CD4-positive, alpha-beta T cell treated with Interferon gamma for 1 hour (primary cell): ENCODE results near the gene KCNK5.

Source experiments
- DNase-seq: peaks from one replicate; pipeline ENCODE4 v3.0.0-alpha.2; 2020

KCNK5 gene

DNA sequence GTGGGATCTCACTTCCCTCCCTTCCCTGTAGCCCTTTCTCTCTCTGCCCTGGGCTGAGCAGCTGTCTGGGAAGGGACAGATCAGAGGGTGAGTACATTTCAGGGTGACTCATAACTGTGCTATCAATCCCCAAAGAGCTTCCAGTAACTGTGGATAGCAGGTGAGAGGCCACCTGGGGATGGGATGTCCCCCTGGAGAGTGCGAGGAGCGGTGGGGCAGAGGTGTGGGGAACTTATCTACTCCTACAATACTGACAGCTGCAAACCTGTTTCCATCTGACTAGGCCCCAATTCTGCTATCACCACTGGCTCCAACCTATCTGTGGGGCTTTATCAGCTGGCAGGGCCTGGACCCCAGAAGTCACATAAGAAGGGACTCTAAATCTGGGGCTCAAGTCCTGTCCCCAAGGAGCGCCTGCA, 32.6 kb downstream of the KCNK5 start:
- DNase-seq: no peak

DNA sequence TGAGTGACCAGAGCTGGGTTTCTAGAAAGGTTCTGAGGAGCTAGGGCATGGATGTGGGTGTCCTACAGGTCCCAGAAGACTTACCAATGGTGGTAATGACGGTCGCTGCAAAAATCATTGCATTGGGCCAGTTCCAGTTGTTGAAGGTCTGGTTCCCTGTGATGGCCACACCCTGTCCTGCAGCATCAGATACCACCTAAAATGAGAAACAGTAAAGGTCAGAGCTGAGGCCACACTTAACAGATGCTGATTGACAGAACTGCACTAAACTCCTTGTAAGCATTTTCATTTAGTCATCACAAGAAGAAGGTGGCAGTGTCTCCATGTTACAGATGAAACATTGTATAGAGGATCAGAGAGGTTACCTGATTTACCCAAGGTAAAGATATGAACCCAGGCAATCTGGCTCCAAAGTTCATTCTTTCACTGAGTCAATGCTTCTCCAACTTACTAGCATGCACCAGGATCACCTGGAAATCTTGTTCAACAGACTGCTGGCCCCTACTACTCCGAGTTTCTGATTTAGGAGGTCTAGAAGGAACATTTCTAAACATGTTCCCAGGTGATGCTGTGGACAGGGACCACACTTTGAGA, 33.4 kb downstream of the KCNK5 start:
- no peak for DNase-seq

DNA sequence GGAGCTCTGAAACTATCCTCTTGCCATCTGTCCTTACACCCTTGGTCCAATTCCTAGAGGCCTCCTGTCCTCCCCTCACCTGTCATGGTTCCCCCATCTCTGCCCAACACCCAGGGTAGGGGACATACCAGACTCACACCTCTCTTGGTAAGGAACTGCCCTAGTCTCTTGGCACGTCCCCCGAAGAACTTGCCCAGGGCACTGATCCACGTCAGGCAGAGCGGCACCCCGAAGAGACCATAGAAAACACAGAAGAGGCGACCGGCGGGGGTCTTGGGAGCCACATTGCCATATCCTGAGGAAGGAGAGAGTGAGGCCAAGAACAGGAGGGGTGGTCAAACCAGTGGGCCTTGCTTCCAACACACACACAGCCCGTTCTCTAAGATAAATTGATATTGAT, 34.8 kb downstream of the KCNK5 start:
- DNase-seq: no peak

DNA sequence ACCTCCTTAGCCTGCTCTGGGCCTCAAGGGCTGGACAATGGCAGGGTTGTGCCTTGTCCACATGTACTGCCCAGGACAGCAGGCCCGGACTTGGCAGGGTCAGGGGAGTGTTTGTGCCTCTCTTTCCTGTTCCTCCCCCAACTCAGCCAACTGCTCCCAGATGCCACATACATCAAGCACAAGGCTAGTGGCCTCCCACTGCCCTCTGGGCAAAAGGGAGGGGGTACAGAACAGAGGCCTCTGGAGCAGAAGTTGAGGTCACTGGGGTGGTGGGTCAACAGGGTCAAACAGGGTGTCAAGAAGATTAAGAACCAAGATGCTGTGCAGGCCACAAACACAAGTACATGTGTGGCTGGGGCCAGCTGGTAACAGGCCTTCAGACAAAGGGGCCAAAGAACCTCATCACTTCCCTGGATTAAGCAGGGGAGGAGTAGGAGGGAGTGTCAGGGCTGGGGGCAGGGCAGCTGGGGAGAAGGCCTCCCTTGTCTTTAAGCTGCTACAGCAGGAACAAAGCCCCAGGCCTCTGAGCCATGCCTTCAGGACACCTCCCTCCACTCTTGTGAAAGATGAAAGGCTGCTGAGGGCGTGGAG, 36.0 kb downstream of the KCNK5 start:
- no peak for DNase-seq

DNA sequence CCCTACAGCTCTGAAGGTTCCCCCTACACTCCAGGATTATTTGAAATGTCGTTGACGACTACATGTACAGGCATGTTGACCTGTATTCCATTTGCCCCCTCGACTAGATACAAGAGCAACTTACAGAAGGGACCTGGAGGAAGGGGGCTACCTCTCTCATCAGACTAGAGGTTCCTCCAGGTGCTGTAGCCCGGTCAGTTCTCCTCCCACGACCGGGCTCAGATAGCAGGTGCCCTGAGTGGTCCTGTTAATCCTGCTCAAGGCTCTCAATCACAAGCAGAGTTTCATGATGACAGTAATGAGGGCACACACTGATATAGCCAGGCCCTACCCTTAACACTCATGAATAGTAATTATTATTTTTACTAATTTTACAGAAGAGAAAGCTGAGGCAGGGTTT, 36.5 kb downstream of the KCNK5 start:
- DNase-seq: no peak

DNA sequence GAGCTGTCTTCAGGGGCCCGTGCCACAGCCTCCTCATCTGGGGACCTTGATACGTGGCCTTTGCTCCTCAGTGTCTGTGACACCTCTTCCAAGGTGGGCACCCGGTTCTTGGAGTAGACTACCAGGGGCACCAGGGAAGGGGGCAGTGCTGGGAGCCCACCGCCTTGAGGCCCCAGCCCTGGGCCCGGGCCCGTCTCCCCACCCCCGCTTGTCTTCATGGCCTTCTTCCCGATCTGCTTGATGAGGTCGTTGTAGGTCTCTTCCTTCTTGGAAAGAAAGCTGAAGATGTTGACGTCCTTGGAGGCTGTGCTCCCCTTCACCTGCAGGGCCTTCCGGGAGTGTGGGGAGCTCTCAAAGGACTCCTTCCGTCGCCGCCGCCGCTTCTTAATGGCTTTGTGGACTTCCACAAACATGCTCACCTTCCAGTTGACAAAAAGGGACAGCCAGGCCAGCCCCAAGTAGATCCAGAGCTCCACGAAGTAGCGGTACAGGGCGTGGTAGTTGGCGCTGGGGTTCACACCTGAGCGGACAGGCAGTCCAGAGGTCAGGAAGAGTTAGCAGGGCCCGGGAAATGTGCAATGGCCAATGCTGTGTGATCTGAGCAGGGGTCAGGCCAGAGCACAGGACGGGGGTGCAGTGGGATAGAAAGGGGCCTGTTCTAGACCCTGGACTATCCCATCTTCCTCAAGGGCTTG, 37.9 kb downstream of the KCNK5 start:
- no peak for DNase-seq

- DNase-seq: no peak
Measured at GRCh38 chr6:39190545-39191235, 38.6 kb downstream of the KCNK5 start.

DNA sequence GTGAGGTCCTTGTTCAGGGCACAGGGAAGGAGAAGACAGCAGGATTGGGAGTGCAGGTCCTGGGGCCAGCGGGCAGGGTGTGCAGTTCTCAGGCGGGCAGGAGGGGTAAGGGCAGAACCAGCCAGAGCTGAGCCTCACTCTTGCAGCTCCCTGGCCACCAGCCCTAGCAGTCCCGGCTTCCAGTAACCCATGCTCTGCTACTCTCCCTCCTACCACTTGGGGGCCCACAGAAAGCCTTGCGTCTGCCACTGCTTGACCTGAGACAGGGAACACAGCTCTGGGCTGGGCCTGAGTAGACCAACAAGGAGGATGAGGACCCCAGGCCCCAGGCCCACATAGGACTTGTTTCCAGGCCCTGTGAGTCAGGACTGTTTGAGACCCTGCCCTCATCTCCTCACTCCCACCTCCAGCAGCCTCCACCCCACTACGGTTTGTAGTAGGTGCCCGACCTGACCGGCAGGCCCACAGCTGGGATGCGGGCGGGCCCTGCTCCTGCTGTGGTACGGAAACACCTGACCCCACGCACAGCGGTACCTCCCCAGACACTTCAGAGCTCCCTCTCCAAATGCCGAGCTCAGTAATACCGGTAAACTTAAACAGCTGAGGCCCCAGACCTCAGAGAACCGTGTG, 39.2 kb downstream of the KCNK5 start:
- peak; percentile 4 for DNase-seq

DNA sequence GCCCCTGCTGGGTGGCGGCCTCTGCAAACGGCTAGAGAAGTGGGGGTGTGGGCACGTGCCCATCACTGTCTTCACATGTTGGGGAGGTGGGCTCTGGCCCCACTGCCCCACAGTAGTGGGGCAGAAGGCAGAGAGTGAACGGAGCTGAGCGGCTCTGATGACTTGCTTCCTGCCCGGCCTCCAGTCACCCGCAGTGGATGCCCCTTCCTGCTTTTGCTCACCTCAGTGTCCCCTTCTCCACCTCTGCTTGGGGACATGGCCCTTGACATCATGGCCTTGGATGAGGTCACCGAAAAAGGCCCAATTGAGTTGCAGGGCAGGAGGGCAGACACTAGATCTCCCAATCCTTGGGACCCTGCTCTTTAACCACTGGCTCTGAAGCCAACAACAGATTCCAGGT, 40.1 kb downstream of the KCNK5 start:
- no peak for DNase-seq

- DNase-seq: no peak
Measured at GRCh38 chr6:39188571-39188970, 40.7 kb downstream of the KCNK5 start.

DNA sequence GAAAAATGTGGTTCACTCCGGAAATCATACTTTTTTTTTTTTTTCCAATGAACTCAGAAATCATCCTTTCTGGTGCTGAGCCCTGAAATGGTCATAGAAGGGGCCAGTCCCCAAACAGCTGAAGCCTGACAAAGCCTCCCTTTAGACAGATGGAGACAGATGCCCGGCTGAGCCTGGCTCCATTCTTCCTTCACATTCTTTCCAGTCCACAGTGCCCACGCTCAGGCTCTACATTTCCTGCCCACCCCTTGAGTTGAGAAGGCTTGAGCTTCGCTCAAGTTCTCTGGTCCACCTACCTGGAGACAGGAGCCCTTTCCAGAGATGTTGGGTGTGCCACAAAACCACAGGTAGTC, 41.2 kb downstream of the KCNK5 start:
- no peak for DNase-seq

- DNase-seq: no peak
Measured at GRCh38 chr6:39184906-39185580, 44.2 kb downstream of the KCNK5 start.

- DNase-seq: no peak
Measured at GRCh38 chr6:39182604-39183003, 46.7 kb downstream of the KCNK5 start.

DNA sequence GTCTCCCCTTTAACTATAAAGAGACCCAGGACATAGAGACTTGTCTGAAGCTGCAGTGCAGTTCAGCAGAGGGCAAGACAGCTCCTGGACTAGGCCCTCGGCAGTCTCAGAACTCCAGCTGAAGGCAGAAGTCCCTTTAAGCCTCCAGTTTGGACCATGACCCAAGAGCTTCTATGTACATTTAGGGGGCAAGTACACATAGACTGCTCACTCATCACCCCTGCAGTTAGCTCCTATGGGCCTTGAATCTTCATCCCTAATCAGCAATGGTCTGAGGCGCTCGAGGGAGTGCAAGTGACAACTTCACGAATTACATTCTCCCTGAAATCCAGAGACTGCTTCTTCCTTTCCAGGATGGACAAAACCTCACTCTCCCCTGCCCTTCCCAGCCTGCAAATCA, 47.4 kb downstream of the KCNK5 start:
- DNase-seq: no peak

GRCh38 chr6:39181333-39181732, 47.9 kb downstream of the KCNK5 start:
- no peak for DNase-seq

GRCh38 chr6:39178804-39179203, 50.5 kb downstream of the KCNK5 start:
- no peak for DNase-seq

DNA sequence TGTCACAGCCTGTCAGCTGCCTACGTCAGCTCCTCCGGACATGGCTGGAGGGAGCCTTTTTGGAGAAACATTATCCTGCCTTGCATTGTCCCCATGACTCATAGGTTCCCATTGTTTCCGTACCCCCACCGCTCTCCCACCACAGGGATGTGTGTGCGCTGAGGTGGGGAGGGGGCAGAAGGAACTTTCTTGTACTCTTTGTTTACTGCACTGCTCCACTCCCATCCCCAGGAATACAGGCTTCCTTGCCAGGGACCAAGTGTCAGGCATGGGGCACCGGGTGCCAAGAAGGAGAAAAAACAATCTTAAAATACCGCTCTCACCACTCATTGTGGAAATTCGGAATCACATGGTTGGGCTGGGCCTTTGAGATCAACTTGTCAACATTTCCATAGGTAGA, 51.0 kb downstream of the KCNK5 start:
- no peak for DNase-seq

DNA sequence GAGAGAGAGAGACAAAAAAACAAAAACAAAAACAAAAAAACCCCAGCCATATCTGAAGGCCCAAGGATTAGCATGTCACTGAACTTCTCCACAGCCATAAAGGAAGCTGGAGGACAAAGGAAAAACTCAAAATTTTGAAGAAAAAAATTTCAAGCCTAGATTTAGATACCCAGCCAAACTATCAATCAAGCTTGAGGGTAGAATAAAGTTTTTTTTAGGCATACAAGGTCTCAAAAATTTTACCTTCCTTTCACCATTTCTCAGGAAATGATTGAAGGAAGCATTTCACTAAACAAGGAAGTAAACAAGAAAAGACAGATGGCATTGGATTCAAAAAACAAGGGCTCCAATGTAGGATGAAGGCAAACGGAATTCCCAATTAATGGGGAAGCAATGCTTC, 52.1 kb downstream of the KCNK5 start:
- no peak for DNase-seq

DNA sequence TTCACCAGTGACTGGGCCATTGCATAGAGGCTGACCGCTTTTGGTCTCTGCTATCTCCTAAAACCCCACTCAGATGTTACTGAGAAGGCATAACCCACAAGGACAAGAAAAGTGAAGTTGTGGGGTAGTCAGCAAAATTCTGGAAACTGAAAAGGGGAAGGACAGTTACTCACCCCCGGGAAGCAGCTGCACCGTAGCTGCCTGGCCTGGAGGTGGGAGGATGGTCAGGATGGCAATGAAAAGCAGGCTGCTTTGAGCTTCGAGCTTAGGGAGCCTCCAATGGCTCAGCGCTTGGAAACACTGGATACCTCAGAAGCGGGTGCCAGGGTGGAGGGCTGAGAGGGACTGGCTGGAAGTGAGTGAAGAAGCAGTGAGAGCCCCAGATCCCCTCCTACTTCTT, 56.0 kb downstream of the KCNK5 start:
- no peak for DNase-seq

GRCh38 chr6:39172377-39172757, 56.9 kb downstream of the KCNK5 start:
- no peak for DNase-seq

DNA sequence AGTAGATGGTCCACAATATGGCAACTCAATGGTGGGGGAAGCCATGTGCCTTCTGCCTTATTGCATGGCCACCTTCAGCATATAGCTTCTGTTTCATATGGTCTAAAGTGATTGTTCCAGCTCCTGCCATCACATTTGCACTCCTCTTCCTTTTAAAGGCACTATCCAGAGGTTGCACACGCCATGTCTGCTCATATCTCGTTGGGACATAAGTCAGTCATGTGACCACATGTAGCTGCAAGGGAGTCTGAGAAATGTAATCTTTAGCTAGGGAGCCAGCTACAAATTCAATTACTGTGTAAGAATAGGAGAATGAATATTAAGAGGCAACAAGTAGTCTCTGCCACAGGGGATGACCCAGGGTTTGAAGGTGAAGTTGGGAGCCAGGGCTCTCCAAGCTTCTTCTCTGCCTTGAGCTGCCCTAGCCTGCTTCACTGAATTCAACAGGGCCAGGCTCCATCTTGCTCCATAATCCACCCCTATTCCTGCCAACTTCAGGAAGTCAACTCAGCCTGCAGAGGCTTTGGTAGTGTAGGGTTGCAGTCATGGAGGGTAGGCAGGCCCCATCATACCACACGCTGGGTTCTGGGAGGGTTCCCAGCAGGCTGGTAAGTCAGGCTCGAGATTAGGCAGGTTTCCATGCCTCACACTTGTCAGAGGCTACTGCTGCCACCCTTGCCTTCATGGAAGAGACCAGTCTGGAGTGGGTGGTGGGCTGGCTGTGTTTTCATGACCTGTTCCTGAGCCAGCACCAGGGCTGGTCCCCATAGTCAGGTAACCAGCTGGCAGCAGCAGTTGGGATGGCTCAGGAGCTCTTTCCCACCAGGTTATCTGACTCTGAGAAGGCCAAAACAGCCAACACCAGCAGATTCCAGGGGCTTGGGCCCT, 57.5 kb downstream of the KCNK5 start:
- DNase-seq: no peak

DNA sequence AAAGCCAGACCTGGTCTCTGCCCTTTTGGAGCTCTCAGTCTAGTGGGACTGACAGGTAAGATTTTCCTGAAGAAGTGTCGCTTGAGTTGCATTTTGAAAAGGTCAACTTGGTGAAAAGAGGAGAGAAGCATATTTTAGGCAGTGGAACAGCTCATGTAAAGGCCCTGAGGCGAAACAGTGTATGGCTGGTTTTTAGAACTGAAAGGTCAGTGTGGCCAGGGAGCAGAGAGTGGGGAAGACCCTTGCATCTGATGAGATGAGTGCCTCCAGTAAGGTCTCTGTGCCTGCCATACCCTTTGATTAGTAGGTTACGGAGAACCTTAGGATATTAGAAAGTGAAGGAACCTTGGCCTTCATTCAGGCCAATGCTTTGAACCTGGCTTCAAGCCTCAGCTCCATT, 58.4 kb downstream of the KCNK5 start:
- no peak for DNase-seq
